ENCODE measurements around the gene SUSD5. TPM values are rescaled to one million over a fixed set of nuclear protein-coding genes. Genes with fewer than 3 reads are reported as not detected.

Gene SUSD5
- total RNA-seq, result 10 to 100 TPM in 1 of 4 donors, 1 to 10 TPM in 3; 2.6 to 11.8 (median 6.9) TPM

- no peak for DNase-seq
- H3K4me1 ChIP-seq, result peaks cover 0 to 4% of the 10 kb centered on the region in 2 donors
- no peak for TF ChIP-seq CTCF (IDR thresholded peaks at IDR 0.05)
- TF ChIP-seq POLR2A (IDR thresholded peaks at IDR 0.05), result no peak
- H3K27ac ChIP-seq, result no peak within 1 kb of the TSS
- intact Hi-C loops (cut with DNase I; ENCODE audit: low total_unique reads), result no loop called here
- H3K36me3 ChIP-seq, result no peaks in the 10 kb centered on the region
- H3K9me3 ChIP-seq, result no peaks in the 10 kb centered on the region
- peak within 1 kb of the TSS; percentile 19 to 21 for H3K4me3 ChIP-seq
- no peaks in the 10 kb centered on the region for H3K27me3 ChIP-seq
These were observed at the start of gene SUSD5 for GRCh38 chr3:33218446-33219174. TSS of gene SUSD5 (minus strand) at chr3:33218810. CDS start at chr3:33218797, 13 bp downstream.

- no peaks in the 10 kb centered on the region for H3K4me1 ChIP-seq
- intact Hi-C loops (cut with DNase I; ENCODE audit: low total_unique reads), result no loop called here
These were observed 41.5 kb upstream of the SUSD5 start for GRCh38 chr3:33260104-33260503.

GRCh38 chr3:33256249-33256648, 37.6 kb upstream of the SUSD5 start:
- no peak for TF ChIP-seq CTCF (IDR thresholded peaks at IDR 0.05)
- TF ChIP-seq POLR2A (IDR thresholded peaks at IDR 0.05), result no peak
- no peak overlapping the region for H3K27ac ChIP-seq
- no peak overlapping the region for H3K4me3 ChIP-seq
- no peak for DNase-seq
- no peaks in the 10 kb centered on the region for H3K4me1 ChIP-seq
- intact Hi-C loops (cut with DNase I; ENCODE audit: low total_unique reads), result no loop called here
- H3K27me3 ChIP-seq, result no peaks in the 10 kb centered on the region
- H3K36me3 ChIP-seq, result no peaks in the 10 kb centered on the region
- no peaks in the 10 kb centered on the region for H3K9me3 ChIP-seq

More at GRCh38 chr3:33260104-33260503, 41.5 kb upstream of the SUSD5 start:
- H3K9me3 ChIP-seq, result no peaks in the 10 kb centered on the region
- no peak overlapping the region for H3K4me3 ChIP-seq
- no peaks in the 10 kb centered on the region for H3K27me3 ChIP-seq
- H3K36me3 ChIP-seq, result no peaks in the 10 kb centered on the region
- H3K27ac ChIP-seq, result no peak overlapping the region
- DNase-seq, result no peak
- TF ChIP-seq POLR2A (IDR thresholded peaks at IDR 0.05) (no peak), CTCF (IDR thresholded peaks at IDR 0.05) (no peak)

GRCh38 chr3:33250712-33251111, 32.1 kb upstream of the SUSD5 start:
- DNase-seq, result no peak
- Histone ChIP-seq H3K36me3 (no peaks in the 10 kb centered on the region), H3K4me3 (no peak overlapping the region), H3K9me3 (no peaks in the 10 kb centered on the region), H3K27ac (no peak overlapping the region), H3K27me3 (no peaks in the 10 kb centered on the region), H3K4me1 (no peaks in the 10 kb centered on the region)
- intact Hi-C loops (cut with DNase I; ENCODE audit: low total_unique reads), result no loop called here
- TF ChIP-seq POLR2A (IDR thresholded peaks at IDR 0.05), result no peak
- TF ChIP-seq CTCF (IDR thresholded peaks at IDR 0.05), result no peak

GRCh38 chr3:33246786-33247185, 28.2 kb upstream of the SUSD5 start:
- H3K4me1 ChIP-seq, result no peaks in the 10 kb centered on the region
- no peak for DNase-seq
- H3K36me3 ChIP-seq, result no peaks in the 10 kb centered on the region
- no peak overlapping the region for H3K4me3 ChIP-seq
- no peak overlapping the region for H3K27ac ChIP-seq
- intact Hi-C loops (cut with DNase I; ENCODE audit: low total_unique reads), result no loop called here
- TF ChIP-seq POLR2A (IDR thresholded peaks at IDR 0.05), result no peak
- no peak for TF ChIP-seq CTCF (IDR thresholded peaks at IDR 0.05)
- no peaks in the 10 kb centered on the region for H3K27me3 ChIP-seq
- no peaks in the 10 kb centered on the region for H3K9me3 ChIP-seq

Measured in uterus (tissue), 4 donors.